Stimulated activated CD4-positive, alpha-beta T cell treated with anti-CD3 and anti-CD28 coated beads, Interleukin-4, amount 100 ng/mL, for 1 hour (primary cell): Measurements from ENCODE around the gene CEP164.
A peak's percentile ranks its signal among the peaks of the same experiment; 100 is the strongest.
"Not testable (repeated sequence)": the region's sequence is repeated elsewhere in the genome, so short reads cannot be mapped to it uniquely, and the experiment has no call there.

Experiments
- DNase-seq: peaks from one replicate; pipeline ENCODE4 v3.0.0-alpha.2; 2020

Gene CEP164

DNA sequence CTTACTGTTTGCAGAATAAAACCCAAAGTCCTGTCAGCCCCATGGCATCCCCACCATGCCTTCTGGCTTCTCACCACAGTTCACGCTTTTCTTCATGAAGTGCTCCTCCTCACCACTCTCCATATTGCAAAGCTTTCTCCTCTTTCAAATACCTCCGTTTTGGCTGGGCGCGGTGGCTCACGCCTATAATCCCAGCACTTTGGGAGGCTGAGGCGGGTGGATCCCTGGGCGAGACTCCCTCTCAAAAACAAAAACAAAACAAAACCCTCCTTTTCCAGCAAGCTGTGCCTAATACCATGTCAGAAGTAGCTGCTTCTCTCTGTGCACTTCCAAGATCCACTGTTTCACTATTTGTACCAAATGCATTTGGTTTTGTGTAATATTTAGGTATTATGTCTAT lies 18.3 kb upstream of the CEP164 start:
- DNase-seq = no peak

DNA sequence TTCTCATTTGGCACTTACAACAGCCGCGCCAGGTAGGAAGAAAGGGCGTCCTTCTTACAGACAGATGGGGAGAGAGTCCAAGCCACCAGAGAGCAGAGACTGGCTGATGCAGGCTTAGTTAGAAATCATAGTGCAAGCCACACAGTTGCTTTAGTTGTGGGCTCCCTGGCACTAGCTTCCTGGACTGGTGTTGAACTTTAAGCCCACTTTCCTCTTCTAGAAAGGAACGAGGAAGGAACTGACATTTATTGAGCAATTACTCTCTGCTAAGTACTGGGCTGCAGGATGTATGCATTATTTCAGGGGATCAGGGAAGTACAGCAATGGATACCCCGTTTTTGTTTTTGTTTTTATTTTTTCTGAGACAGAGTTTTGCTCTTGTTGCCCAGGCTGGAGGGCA lies 14.6 kb upstream of the CEP164 start:
- no peak for DNase-seq

DNA sequence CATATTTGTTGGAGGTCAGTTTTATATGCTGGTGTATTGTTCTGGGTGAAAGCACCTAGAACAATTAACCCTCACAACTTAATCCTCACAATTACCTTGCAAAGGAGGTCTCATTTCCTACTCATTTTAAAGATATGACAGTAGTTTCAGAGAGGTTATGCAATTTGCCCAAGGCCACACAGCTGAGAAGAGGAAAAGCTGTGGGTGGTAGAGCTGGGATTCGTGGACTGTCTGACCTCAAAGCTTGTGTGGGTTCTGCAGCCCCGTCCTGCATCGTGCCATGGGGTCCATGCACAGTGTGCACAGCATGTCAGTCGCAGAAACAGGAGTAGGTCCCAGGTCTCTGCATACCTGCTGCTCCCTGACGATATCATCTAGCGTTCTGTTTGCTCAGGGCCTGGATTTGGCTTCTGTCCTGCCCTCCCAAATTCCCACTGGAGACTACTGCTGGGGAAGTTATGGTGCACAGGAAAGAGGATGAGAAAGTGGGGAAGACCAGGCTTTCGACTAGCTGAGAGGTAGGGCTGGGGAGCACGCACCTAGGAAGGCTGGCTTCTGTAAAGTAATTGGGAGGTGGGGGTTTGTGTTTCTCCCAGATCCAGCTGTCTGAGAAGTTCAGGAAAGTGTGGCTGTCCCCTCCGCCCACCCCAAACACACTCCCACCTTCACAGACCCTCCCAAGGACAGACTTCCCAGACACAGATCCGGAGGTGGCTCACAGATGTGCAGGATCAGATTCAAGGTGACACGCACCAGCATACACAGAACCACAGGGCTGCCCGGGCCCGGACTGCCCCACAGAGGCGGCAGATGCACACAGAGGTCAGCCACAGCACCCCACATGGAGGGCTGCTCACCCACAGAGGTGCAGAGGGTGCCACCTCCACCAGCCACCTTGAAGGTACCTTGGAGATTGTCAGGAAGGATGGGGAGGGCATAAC lies 13.6 kb upstream of the CEP164 start:
- no peak for DNase-seq

DNA sequence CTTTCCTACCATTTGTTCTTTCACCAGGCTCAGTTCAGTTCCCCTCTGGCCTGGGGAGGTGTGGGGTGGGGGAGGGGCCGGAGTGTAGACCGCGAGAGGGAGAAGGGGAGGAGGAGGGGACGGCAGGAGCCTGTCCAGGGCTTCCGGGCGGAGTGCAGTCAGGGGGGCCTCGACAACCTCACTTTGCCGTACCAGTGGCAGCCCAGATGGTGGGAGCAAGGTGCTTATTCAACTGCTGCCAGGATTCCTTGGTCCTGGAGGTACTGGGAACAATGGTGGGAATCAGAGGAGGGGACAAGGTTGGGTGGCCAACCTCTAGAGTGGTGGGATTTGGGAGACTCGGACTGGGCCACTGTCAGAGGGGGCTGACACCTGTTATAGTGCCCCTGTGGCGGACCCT lies 12.8 kb upstream of the CEP164 start:
- DNase-seq = no peak

DNA sequence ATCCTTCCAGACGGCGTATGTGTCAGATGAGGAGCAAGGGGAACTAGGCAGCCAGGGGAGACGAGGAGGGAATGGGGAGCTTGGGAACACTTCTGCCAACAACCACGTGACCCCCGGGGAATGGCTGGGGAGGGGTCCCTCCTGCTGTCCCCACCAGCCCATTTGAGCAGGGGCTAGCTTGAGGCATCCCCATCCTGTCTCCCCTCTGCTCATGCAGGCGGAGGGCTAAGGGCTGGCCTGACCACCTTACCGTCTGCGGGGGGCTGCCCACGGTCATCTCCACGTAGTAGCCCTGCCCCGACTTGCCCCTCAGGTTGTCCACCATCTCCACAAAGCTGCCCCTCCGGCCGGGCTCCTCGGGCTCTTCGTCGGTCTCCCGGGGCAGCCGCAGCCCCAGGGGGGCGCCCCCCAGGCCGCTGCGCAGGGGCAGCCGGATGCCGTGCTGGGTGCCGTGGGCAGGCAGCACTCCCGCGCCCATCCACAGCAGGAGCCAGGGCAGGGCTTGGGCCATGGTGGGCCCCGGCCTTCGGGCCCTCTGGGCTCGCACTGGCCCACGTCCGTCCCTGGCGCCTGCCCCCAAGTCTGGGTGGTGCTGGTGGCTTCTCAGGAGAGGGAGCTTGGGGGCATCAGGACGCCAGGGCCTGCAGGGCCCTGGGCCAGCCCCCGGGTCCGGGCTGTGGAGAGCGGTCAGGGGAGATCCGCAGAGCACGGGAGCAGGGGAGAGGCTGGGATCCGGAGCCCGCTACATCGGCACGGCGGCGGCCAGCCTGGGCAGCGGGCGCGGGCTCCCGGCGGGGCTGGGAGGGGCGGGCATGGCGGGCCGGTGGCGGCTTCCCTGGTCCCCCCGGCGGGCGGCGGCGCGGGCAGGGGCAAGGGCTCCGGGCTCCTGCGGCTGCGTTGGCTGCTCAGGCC lies 12.1 kb upstream of the CEP164 start:
- DNase-seq = peak; percentile 11

DNA sequence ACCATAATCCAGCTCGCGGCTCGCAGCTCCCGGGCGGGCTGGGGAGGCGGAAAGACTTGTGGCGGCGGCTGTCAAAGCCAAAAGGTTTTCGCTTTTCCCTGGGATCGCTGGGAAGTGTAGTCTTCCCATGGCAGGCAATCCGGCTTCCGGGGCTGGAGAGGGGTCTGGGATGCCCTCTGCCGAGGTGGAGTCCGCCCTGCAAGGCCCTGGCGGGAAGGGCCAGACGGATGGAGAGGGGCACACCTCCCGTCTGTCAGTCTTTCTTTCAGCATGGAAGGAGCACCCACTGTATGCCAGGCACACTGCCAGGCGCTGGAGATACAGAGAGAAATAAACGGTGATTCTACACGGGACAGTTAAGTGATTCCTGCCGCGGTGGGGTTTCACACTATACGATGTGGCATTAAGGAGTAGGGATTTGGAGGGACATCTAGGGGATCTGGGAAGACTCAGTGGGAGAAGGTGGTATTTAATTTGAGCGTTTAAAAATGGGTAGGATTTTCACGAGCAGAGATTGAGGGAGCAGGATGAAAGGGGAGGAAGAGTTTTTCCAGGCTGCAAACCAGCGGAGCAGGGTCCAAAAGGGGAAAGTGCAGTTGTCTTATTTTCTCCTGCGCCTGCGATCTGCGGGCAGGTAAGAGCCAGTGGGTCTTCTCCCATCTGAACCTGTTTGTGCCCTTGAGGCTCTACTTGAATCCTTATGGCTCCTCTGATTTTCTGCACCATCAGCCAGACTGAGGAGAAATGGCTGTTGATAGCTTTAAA lies 11.3 kb upstream of the CEP164 start, which contains the start of gene BACE1:
Gene BACE1, minus strand, starts transcription at position 60 of the 765 bp plus-strand sequence. CDS start 461 bp downstream, outside the sequence.
- peak; percentile 26 for DNase-seq

DNA sequence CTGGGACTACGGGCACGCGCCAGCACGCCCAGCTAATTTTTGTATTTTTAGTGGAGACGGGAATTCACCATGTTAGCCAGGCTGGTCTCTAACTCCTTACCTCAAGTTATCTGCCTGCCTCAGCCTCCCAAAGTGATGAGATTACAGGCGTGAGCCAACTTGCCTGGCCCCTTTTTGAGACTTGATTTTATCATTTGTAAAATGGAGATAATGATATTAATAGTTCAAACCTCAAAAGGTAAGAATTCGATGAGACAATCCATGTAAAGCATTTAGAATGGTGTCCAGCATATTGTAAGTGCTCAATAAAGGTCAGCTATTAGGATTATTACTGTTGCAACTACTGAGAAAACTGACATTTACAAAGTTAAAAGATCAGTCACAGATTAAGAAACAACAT lies 8.9 kb upstream of the CEP164 start:
- DNase-seq = no peak

DNA sequence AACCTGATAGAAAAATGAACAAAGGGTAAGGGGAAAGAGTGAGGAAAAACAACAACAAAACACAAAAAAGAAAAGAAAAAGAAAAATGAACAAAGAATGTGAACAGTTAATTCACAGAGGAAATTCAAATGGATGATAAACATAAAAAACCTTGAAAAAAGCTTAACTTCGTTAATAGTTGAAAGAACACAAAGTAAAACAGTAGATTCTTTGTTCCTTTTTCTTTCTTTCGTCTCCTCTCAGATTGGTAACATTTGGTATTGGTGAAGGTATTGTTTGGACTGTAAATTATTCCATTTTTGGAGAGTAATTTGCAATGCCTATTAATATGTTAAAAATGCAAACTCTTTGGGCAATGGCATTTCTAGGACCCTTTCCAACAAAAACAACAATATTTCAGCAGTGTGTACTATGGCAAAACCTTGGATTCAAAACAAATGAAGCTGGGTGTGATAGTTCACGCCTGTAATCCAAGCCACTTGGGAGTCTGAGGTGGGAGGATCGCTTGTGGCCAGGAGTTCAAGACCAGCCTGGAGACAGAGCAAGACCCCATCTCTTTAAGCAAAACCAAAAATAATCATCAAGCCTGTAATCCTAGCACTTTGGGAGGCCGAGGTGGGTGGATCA lies 8.3 kb upstream of the CEP164 start:
- no peak for DNase-seq

DNA sequence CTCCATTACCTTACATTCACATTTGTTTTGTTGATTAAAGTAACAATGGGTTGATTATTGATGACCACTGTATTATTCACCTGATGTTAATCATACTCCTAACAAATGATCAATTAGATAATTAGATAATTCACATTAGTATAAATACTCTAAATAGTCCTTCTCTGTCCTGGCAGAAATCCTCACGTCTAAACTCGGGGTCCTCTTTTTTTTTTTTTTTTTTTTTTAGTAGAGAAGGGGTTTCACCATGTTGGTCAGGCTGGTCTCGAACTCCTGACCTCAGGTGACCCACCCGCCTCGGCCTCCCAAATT lies 443 bp upstream of the CEP164 start:
- DNase-seq = not testable (repeated sequence)

DNA sequence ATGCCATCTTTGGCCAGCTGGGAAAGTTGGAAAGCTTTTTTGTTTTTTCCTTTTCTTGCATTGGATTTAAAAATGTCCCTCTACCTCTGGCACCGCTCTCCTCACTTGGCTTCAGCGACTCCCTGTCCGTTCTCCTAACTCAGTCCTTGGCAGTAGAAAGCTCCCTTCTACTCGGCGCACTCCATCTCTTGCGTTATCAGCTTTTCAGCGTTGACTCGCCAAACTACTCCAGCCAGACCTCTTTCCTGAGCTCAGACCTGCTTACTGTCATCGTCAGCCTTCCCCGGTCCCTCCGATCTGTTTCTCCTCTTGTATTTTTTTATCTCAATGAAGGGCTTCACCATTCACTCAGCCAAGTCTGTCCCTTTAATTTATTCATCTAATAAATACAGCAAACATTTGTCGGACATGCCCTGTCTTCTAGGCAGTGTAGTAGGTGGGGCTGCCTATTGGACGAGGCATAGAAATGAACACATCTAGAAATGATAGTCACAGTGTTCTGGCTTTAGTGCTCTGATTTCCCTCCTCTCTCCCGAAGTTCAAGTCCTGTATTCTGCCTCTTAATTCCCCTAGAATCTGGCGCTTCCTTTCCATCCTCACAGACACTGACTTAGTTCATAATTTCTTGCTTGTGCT lies 839 bp downstream of the CEP164 start:
- no peak for DNase-seq

DNA sequence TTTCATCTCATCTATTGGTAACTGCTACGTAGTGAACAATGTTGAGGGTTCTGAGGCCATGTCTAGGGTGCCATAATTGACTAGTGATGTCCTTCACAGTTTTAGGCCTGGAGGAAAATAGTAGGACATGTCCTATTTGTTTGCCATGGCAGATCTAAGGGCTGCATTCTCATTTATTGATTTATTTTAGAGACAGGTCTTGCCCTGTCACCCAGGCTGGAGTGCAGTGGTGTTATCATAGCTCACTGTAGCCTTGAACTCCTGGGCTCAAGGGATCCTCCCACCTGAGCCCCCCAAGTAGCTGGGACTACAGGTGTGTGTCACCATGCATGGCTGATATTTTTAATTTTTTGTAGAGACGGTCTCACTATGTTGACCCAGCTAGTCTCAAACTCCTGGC lies 5.2 kb downstream of the CEP164 start:
- no peak for DNase-seq

DNA sequence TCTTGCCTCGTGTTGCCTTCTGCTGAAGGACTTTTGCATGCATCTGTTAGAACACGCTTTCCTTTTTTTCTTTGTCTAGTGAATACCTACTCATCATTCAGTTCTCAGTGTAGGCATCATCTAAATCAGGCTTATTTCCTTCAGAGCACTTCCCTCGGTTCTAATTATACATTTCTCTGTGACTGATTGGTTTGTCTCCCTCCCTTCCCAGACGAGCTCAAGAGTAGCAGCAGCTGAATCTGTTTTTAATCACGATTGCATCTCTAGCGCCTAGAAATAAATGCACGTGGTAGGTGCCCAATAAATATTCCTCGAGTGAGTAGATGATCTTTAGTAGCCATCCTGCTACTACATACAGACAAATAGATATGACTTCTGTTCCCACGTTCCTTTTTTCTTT lies 6.3 kb downstream of the CEP164 start:
- DNase-seq = no peak

DNA sequence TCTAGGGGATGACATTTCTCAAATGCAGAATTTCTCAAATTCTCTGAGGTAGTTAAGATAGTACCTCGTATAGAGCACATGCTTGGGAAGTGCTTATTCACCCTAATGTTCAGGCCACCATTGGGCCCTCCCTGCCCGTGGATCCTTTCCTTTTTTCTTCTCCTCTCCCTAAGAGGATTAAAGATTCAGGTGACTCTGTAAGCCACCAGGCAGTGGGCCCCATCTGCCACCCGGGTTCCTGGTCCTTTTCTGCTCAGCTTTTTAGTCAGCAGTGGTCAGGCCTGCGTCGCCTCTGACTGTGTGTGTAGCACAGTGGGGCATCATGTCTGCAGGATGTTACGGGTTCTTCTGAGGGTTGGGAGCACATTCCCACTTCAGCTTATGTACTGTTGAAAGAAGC lies 7.2 kb downstream of the CEP164 start:
- no peak for DNase-seq

DNA sequence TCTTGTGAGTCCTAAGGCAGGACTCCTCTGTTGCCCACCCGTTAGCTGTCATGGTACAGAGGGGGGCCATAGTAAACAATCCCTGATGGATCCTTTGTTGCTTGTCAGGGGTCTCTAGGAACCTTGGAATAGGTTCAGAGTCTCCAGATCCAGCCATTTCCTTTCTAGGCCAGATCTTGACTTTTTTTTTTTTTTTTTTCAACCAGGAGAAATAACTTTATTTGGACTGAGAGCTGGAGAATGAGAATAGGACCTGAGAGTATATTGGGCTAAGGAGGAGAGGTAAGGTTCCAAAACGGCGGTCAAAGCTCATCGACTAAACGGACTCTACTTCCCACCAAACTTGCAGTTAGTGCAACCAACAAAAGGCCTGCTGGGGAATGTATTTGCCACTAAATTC lies 7.7 kb downstream of the CEP164 start:
- DNase-seq = no peak

DNA sequence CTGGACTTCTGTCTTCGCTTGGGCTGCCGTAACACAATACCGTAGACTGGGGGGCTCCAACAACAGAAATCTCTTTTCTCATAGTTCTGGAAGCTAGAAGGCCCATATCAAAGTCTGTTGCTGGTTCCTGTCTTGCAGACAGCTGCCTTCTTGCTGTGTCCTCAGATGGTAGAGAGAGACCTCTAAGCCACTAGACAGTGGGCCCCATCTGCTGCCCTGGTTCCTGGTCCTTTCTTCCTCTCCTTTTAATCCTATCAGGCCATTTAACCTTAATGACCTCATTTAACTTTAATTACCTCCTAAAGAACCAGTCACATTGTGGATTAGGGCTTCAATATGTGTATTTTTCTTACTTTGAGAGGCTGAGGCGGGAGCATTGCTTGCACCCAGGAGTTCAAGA lies 9.4 kb downstream of the CEP164 start:
- DNase-seq = no peak

DNA sequence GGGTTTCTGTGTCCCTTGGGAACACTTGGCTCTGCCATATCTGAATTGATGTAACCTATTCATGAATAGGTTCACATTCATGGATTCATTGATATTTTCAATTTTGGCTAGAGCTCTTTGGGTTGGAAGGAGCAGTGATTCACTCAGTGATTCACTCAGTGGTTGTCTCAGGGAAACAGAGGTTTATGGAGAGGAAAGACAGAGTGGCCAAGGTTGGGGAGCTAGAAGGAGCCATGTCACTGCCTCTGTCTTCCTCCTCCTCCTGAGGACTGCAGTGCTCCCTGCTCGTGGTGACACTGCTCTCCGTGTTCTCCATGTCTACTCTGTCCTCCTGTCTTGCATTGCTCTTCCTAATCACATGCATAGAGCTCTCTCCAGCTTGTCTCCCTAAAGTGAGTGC lies 17.4 kb downstream of the CEP164 start:
- DNase-seq = no peak

DNA sequence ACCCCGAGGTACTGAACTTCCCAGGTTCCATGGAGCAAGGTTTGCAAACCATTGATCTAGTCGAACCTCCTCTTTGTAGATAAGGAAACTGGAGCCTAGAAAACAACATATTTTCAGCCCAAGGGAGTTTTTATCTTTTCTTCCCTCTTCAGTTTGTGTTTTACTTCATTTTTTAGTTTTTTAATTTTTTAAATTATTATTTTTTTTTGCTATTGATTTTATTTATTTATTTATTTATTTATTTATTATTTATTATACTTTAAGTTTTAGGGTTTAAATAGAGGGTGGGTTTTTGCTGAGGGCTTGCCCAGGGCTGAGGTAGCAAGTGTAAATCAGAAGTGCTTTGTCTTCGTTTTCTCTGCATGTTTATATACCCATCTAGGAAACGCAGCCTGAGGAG lies 26.9 kb downstream of the CEP164 start:
- no peak for DNase-seq

DNA sequence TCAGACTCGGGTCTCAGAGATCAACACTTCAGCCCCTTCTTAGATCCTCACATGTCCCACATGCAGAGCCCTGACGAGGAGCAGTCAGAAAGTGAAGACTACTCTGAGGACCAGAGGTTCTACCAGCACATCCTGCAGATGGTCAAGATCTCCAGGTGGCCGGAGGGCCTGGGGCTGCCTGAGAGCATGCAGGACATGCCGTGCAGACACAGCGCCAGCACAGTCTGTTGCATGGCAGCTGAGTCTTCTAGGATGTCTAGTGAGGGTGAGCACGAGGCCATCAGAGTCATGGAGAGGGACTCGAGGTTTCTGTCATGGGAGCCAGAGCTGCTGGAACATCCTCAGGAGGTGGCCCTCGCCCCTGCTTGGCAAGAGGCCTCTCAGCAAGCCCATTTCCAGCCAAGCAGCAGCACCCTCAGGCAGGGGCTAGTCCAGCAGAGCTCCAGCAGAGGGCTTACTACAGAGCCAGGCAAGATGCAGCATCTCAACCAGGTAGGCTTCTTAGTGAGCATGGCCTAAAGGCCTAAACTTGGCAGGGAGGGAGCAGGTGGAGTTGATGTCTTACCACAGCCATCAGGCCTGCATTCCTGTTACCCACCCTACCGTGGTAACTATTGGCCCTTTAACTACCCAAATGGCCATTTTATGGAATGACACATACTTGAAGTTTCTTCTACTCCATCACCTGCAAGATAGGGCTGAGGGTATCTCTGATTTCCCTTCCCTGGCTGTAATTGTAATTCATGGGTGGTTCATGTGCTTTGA lies 28.7 kb downstream of the CEP164 start:
- DNase-seq = no peak

DNA sequence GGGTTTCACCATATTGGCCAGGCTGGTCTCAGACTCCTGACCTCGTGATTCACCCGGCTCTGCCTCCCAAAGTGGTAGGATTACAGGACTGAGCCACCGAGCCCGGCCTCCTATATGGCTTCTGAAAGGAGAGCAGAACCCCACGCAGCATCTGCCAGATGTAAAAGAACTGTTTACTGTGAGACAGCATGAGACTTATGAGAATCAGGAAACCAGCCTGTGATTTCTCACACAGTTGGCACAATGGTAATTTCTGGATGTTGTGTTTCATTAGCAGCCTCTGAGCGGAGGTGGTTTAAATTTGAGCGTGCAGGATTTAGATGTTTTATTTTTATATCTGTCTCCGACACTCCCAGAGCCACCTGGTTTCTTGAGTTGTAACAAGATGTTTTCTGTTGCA lies 33.8 kb downstream of the CEP164 start:
- no peak for DNase-seq

DNA sequence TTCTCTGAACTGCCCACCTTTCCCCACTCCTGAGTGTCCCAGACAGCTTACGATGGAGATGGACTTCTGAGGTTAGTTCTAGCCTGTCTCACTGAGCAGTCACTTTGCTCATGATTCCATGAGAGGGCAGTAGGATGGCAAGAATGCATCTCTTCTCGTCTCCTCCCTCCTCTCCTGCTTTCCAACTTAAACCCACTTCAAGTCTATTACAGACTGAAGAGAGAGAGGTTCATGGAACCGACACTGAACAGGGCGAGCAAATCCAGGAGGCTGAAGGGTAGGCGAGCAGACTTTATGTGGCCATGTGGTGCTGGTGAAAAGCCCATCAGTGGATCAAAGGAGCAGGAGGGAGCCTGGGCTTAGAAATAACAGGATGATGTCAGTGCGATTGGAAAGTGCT lies 38.6 kb downstream of the CEP164 start:
- DNase-seq = no peak

DNA sequence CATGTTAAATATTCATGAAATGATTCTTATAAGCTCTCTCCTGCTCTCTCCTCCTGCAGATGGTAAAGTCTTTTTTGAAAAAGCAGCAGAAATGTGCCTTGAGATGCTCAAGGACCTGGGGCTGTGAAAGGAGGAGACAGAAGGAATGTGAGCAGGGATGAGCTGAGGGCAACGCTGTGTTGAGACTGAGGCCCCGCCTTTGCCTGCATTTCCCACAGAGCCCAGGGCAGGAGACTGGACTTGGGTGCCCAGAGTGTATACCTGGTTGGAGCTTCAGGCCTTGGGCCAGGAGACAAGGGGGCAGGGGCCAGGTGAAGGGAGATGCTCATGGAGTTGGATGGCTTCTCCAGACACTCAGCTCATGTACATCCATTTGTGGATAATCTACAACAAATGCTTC lies 39.2 kb downstream of the CEP164 start:
- DNase-seq = no peak
